ENCODE measurements around the gene DDI2. TPM values are rescaled to one million over a fixed set of nuclear protein-coding genes. Genes with fewer than 3 reads are reported as not detected.

DDI2 gene
- total and polyA plus RNA-seq, 9 of the 15 experiments (the other 6 are each of a cell fraction or from before 2014, with no cell fraction given), result 6.5 to 48.4 (median 21.2) TPM

DNA sequence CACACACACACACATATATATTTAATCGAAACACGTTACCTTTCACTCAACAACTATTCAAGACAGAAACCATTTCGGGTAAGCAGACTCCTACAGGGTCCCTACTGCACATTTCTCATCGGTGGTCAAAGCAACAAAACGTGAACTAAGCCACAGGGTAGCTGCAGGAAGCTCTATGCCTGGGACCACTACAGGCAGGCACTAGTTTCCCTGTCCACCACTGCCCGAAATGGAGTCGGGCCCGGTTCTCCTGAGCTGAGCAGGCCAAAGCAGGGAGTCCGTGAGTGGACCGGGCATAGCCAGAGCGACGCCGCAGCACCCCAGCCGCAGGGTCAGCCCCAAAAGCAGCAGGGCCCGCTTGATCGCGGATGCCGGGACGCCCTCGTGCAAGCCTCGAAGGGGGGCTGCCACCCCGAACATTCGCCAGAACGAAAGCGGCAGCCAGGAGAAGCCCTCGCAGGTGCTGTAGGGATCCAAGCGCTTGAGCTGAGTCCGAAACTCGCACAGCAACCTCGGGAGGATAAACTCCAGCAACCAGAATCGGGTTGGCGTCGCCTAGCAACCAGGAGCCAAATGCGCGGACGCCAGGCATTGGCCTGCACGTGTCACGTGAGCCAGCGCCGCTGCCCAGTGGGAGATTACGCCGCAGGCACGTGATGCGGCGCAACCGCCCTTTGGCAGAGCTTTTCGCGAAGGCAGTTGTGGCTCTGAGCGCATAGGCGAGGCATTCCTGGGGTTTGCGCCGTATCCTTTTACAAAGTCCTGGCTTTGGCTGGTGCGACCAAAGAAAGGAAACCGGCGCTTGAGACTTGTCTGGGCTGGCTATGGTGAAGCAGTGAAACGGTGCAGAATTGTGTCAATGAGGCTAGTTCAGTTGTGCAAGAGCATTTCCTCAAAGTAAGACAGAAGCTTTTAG, 13.9 kb upstream of the DDI2 start (continued):
- TF ChIP-seq, protein P1, sequence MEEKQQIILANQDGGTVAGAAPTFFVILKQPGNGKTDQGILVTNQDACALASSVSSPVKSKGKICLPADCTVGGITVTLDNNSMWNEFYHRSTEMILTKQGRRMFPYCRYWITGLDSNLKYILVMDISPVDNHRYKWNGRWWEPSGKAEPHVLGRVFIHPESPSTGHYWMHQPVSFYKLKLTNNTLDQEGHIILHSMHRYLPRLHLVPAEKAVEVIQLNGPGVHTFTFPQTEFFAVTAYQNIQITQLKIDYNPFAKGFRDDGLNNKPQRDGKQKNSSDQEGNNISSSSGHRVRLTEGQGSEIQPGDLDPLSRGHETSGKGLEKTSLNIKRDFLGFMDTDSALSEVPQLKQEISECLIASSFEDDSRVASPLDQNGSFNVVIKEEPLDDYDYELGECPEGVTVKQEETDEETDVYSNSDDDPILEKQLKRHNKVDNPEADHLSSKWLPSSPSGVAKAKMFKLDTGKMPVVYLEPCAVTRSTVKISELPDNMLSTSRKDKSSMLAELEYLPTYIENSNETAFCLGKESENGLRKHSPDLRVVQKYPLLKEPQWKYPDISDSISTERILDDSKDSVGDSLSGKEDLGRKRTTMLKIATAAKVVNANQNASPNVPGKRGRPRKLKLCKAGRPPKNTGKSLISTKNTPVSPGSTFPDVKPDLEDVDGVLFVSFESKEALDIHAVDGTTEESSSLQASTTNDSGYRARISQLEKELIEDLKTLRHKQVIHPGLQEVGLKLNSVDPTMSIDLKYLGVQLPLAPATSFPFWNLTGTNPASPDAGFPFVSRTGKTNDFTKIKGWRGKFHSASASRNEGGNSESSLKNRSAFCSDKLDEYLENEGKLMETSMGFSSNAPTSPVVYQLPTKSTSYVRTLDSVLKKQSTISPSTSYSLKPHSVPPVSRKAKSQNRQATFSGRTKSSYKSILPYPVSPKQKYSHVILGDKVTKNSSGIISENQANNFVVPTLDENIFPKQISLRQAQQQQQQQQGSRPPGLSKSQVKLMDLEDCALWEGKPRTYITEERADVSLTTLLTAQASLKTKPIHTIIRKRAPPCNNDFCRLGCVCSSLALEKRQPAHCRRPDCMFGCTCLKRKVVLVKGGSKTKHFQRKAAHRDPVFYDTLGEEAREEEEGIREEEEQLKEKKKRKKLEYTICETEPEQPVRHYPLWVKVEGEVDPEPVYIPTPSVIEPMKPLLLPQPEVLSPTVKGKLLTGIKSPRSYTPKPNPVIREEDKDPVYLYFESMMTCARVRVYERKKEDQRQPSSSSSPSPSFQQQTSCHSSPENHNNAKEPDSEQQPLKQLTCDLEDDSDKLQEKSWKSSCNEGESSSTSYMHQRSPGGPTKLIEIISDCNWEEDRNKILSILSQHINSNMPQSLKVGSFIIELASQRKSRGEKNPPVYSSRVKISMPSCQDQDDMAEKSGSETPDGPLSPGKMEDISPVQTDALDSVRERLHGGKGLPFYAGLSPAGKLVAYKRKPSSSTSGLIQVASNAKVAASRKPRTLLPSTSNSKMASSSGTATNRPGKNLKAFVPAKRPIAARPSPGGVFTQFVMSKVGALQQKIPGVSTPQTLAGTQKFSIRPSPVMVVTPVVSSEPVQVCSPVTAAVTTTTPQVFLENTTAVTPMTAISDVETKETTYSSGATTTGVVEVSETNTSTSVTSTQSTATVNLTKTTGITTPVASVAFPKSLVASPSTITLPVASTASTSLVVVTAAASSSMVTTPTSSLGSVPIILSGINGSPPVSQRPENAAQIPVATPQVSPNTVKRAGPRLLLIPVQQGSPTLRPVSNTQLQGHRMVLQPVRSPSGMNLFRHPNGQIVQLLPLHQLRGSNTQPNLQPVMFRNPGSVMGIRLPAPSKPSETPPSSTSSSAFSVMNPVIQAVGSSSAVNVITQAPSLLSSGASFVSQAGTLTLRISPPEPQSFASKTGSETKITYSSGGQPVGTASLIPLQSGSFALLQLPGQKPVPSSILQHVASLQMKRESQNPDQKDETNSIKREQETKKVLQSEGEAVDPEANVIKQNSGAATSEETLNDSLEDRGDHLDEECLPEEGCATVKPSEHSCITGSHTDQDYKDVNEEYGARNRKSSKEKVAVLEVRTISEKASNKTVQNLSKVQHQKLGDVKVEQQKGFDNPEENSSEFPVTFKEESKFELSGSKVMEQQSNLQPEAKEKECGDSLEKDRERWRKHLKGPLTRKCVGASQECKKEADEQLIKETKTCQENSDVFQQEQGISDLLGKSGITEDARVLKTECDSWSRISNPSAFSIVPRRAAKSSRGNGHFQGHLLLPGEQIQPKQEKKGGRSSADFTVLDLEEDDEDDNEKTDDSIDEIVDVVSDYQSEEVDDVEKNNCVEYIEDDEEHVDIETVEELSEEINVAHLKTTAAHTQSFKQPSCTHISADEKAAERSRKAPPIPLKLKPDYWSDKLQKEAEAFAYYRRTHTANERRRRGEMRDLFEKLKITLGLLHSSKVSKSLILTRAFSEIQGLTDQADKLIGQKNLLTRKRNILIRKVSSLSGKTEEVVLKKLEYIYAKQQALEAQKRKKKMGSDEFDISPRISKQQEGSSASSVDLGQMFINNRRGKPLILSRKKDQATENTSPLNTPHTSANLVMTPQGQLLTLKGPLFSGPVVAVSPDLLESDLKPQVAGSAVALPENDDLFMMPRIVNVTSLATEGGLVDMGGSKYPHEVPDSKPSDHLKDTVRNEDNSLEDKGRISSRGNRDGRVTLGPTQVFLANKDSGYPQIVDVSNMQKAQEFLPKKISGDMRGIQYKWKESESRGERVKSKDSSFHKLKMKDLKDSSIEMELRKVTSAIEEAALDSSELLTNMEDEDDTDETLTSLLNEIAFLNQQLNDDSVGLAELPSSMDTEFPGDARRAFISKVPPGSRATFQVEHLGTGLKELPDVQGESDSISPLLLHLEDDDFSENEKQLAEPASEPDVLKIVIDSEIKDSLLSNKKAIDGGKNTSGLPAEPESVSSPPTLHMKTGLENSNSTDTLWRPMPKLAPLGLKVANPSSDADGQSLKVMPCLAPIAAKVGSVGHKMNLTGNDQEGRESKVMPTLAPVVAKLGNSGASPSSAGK (IDR thresholded peaks at IDR 0.05), result peak; percentile 98
- TF ChIP-seq MAFF (IDR thresholded peaks at IDR 0.05; ENCODE audit: low read length) (no peak), ZNF175 (CRISPR knock-in tag; IDR thresholded peaks at IDR 0.05; ENCODE audit: low read depth) (no peak), POLR2AphosphoS5 (IDR thresholded peaks at IDR 0.05; ENCODE audit: control insufficient read depth, insufficient read depth, low read depth, low read length) (no peak), PHTF2 (CRISPR knock-in tag; IDR thresholded peaks at IDR 0.05) (no peak), NR3C1 (CRISPR knock-in tag; IDR thresholded peaks at IDR 0.05) (no peak), MLX (CRISPR knock-in tag; conservative IDR thresholded peaks at IDR 0.05) (no peak), NELFE (IDR thresholded peaks at IDR 0.05; ENCODE audit: insufficient read depth, insufficient read length) (no peak), ATF1 (CRISPR knock-in tag; IDR thresholded peaks at IDR 0.05) (no peak), ATF1 (tag; IDR thresholded peaks at IDR 0.05) (peak; percentile 24; the same call in 1 of the 2 replicates), CEBPB (tag; IDR thresholded peaks at IDR 0.05) (peak; percentile 79), CXXC5 (CRISPR knock-in tag; IDR thresholded peaks at IDR 0.05) (peak; percentile 56), ELF1 (tag; IDR thresholded peaks at IDR 0.05) (no peak), KAT8 (IDR thresholded peaks at IDR 0.05; ENCODE audit: low read depth) (no peak), TBP (optimal IDR thresholded peaks at IDR 0.05; ENCODE audit: low read depth, low read length) (peak; percentile 14)
